ENCODE measurements around the gene CNOT6.
"Not testable (repeated sequence)": the region's sequence is repeated elsewhere in the genome, so short reads cannot be mapped to it uniquely, and the experiment has no call there.

CNOT6 gene

GRCh38 chr5:180472269-180472668, 21.9 kb upstream of the CNOT6 start:
- Histone ChIP-seq H2AFZ (ENCODE audit: low read length) (no peak overlapping the region), H3K27me3 (ENCODE audit: insufficient read depth, low read length) (no peaks in the 10 kb centered on the region), H4K20me1 (ENCODE audit: insufficient read depth, low read length) (no peaks in the 10 kb centered on the region), H3K4me1 (ENCODE audit: insufficient read depth, low read length, severe bottlenecking) (no peaks in the 10 kb centered on the region), H3K9me3 (ENCODE audit: low read length) (no peaks in the 10 kb centered on the region), H3K4me3 (ENCODE audit: low read depth, low read length, poor library complexity, severe bottlenecking) (no peak overlapping the region), H3K9me2 (ENCODE audit: low read depth, low read length) (no peaks in the 10 kb centered on the region), H3F3A (ENCODE audit: insufficient read depth, low read length) (no peaks in the 10 kb centered on the region), H3K36me3 (ENCODE audit: insufficient read depth, low read length) (no peaks in the 10 kb centered on the region), H3K79me2 (ENCODE audit: insufficient read depth, low read length) (no peaks in the 10 kb centered on the region), H3K27ac (ENCODE audit: low read depth, low read length, poor library complexity, severe bottlenecking) (no peak overlapping the region), H3K9ac (ENCODE audit: low read length) (no peak overlapping the region), H3K4me2 (ENCODE audit: low read length) (no peak overlapping the region)
- TF ChIP-seq EZH2 (IDR thresholded peaks at IDR 0.05; ENCODE audit: borderline replicate concordance, low read length), result no peak
- TF ChIP-seq CTCF (IDR thresholded peaks at IDR 0.05; ENCODE audit: low read length), result no peak

GRCh38 chr5:180473386-180473785, 20.8 kb upstream of the CNOT6 start:
- H4K20me1 ChIP-seq (ENCODE audit: insufficient read depth, low read length); H3F3A ChIP-seq (ENCODE audit: insufficient read depth, low read length); H3K4me1 ChIP-seq (ENCODE audit: insufficient read depth, low read length, severe bottlenecking); H3K79me2 ChIP-seq (ENCODE audit: insufficient read depth, low read length); H3K4me2 ChIP-seq (ENCODE audit: low read length); H3K9me2 ChIP-seq (ENCODE audit: low read depth, low read length); H3K27ac ChIP-seq (ENCODE audit: low read depth, low read length, poor library complexity, severe bottlenecking); H3K9ac ChIP-seq (ENCODE audit: low read length); H3K9me3 ChIP-seq (ENCODE audit: low read length); H3K4me3 ChIP-seq (ENCODE audit: low read depth, low read length, poor library complexity, severe bottlenecking); H3K27me3 ChIP-seq (ENCODE audit: insufficient read depth, low read length); H2AFZ ChIP-seq (ENCODE audit: low read length); H3K36me3 ChIP-seq (ENCODE audit: insufficient read depth, low read length): not testable (repeated sequence)

- TF ChIP-seq CTCF (IDR thresholded peaks at IDR 0.05; ENCODE audit: low read length) (no peak), EZH2 (IDR thresholded peaks at IDR 0.05; ENCODE audit: borderline replicate concordance, low read length) (no peak)
- Histone ChIP-seq H3K27ac (ENCODE audit: low read depth, low read length, poor library complexity, severe bottlenecking) (no peak overlapping the region), H3K9ac (ENCODE audit: low read length) (no peak overlapping the region), H3K36me3 (ENCODE audit: insufficient read depth, low read length) (no peaks in the 10 kb centered on the region), H3K9me3 (ENCODE audit: low read length) (no peaks in the 10 kb centered on the region), H2AFZ (ENCODE audit: low read length) (no peak overlapping the region), H3K4me3 (ENCODE audit: low read depth, low read length, poor library complexity, severe bottlenecking) (no peak overlapping the region), H3K27me3 (ENCODE audit: insufficient read depth, low read length) (no peaks in the 10 kb centered on the region), H4K20me1 (ENCODE audit: insufficient read depth, low read length) (no peaks in the 10 kb centered on the region), H3F3A (ENCODE audit: insufficient read depth, low read length) (no peaks in the 10 kb centered on the region), H3K4me2 (ENCODE audit: low read length) (no peak overlapping the region), H3K79me2 (ENCODE audit: insufficient read depth, low read length) (no peaks in the 10 kb centered on the region), H3K4me1 (ENCODE audit: insufficient read depth, low read length, severe bottlenecking) (no peaks in the 10 kb centered on the region), H3K9me2 (ENCODE audit: low read depth, low read length) (no peaks in the 10 kb centered on the region)
These were observed 19.6 kb upstream of the CNOT6 start for GRCh38 chr5:180474569-180474968.

GRCh38 chr5:180475969-180476524, 18.1 kb upstream of the CNOT6 start:
- H3K4me1 ChIP-seq (ENCODE audit: insufficient read depth, low read length, severe bottlenecking); H3F3A ChIP-seq (ENCODE audit: insufficient read depth, low read length); H3K4me2 ChIP-seq (ENCODE audit: low read length); H4K20me1 ChIP-seq (ENCODE audit: insufficient read depth, low read length); H3K27ac ChIP-seq (ENCODE audit: low read depth, low read length, poor library complexity, severe bottlenecking); H3K27me3 ChIP-seq (ENCODE audit: insufficient read depth, low read length); H3K9me2 ChIP-seq (ENCODE audit: low read depth, low read length); H3K9me3 ChIP-seq (ENCODE audit: low read length); H3K36me3 ChIP-seq (ENCODE audit: insufficient read depth, low read length); H3K9ac ChIP-seq (ENCODE audit: low read length); H3K4me3 ChIP-seq (ENCODE audit: low read depth, low read length, poor library complexity, severe bottlenecking); H3K79me2 ChIP-seq (ENCODE audit: insufficient read depth, low read length); H2AFZ ChIP-seq (ENCODE audit: low read length): not testable (repeated sequence)

Measured in OCI-LY1 (cell line).